Fibroblast of peridontal ligament (primary cell): Measurements from ENCODE around the gene GRIP1.

Source experiments
- DNase-seq: peaks from one replicate; pipeline ENCODE4 v3.0.0-alpha.2; 2010; ENCODE audit errors: extremely low read depth

Gene GRIP1

DNA sequence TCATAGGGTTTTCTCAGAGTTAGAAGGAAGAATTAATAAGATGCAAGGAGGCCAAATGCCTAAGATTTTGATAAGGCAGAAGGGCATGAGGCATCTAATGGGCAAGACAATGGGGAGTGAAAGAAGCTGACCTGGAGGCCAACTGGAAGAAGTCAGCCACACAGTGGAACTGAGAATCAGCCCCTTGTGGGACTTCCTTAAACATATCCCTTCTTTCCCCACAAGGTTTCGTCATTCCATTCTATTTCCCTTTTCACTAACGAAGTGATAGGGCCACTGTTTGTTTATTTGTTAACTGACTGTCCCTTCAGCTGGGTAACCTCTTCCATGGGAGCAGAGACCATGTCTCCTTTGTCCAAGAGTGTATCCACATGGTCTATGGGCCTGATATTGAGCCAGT lies 290.4 kb downstream of the GRIP1 start:
- DNase-seq = no peak

DNA sequence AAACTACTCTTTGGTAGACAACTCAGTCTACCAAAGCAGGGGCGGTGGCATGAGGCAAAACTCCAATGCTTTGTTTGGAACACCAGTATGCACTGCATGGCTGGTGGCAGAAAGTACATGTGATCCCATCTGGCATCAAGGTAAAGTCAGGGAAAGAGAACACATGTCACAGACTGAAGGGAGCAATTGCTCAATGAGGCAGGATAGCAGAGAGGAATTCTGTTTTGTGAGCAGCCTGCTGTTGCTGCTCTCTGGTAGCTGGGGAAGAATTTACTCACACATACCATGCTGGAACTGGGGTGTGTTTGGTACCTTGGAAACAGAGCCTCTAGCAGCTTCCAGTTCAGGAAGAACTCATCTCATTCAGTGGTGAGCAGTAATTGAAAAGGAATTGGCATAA lies 291.8 kb downstream of the GRIP1 start:
- DNase-seq = no peak

DNA sequence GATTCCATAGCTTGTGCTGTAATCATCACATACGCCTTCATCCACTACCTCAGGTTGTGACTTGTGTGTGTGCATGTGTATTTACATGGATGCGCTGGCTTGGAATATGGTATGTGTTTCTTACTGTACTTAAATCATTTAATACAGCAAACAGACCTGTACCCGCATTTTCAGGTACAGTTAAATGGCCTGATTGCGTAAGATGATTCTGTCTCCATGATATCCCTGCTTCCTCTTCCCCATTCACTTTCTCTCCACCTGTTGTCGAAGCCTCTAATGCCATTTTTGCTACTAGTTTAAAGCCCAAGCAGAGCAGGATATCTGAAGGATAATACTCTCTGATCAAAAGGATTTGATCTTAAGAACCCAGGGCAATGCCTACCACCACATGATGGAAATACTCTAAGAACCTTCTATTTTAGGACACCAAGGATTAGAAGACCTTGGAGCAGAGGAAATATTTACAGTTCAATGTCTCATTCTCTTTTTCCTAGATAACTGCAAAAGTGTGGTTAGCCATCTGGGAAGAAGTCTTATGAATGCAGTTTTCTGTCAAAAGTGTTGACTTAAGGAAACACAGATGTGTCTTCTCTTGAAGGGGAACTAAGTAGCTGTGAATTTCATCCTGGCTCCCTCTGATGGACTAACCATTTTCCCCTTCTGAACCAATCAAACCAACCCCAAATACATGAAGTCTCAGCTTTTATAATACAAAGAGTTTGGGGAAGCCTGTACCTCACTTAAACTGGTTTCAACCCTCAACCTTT lies 297.9 kb downstream of the GRIP1 start:
- no peak for DNase-seq

DNA sequence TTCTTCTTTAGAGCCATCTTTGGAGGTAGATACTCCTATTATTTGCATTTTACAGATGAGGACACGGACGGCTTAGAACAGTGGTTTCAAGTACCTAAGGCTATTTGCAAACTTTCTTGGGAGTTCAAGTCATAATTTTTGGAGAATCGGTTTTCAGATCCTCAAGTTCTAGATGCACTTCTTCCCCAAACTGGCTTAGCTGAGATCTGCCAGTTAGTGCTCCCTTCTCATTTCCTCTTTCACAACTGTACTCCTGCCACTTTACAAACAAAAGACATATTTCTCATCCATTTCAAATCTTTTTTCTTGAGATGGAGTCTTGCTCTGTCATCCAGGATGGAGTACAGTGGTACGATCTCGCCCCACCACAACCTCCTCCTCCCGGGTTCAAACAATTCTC lies 299.3 kb downstream of the GRIP1 start:
- no peak for DNase-seq

DNA sequence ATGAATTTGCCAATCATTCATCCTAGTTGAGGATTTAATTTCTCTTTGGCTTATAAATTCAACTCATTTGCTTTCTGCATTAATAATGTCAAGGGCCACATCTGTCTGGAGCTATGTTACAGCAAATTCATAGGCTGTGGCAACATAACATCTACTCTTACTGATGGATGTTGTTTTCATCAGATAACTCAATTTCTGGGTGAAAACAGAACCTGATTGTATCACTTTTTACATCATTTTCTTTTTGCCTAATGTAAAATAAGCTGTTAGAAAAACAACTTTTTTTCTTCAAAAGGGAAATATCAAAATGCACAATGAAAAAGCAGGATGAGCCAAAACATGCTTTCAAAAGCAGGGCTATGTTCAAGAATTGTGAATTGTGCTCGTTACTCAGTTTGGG lies 303.3 kb downstream of the GRIP1 start:
- DNase-seq = no peak

DNA sequence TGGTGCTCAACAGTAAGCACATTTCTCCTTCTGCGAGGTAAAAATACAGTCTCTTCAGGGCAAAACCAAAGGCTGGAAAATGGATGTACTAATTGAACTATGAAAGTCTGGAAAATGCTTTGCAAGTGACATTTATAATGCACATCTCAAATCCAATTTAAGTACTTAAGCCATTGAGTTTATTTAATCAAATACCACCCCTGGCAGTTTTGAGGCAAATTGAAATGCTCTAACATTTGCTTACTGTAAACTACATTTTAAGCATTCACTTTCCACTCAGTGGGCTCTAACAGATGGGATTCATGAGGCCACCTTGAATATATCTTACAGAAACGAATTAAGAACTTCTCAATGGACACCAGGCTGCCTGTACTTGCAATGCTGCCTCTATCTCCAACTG lies 306.9 kb downstream of the GRIP1 start:
- DNase-seq = no peak

DNA sequence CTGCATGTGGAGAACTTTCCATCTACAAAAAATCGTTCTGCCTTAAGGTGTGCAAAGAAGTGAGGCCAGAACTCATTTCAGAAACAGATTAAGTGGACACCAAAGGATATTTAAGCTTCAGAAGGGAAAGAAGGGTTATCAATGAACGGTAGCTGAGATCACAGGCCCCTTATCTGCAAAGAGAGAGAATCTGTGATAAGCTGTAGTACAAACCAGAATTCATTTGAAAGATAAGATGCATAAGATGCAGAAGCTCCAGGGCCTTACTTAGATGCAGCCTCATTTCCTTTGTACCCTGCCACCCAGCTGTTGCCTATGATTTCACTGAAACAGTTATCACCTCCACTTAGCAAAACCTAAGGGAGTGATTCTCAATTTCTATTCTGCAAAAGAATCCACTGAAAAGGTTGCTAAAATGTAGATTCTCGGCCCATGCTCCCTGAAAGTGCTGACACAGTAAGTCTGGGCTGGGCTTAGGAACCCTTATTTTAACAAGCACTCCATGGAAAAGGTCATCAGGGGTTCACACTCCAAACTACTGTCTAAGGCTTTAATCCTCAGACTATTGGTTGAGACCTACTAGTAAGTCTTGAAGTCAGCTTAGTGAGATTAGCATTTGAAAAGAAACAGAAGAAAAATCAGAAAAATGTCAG lies 311.7 kb downstream of the GRIP1 start:
- no peak for DNase-seq

DNA sequence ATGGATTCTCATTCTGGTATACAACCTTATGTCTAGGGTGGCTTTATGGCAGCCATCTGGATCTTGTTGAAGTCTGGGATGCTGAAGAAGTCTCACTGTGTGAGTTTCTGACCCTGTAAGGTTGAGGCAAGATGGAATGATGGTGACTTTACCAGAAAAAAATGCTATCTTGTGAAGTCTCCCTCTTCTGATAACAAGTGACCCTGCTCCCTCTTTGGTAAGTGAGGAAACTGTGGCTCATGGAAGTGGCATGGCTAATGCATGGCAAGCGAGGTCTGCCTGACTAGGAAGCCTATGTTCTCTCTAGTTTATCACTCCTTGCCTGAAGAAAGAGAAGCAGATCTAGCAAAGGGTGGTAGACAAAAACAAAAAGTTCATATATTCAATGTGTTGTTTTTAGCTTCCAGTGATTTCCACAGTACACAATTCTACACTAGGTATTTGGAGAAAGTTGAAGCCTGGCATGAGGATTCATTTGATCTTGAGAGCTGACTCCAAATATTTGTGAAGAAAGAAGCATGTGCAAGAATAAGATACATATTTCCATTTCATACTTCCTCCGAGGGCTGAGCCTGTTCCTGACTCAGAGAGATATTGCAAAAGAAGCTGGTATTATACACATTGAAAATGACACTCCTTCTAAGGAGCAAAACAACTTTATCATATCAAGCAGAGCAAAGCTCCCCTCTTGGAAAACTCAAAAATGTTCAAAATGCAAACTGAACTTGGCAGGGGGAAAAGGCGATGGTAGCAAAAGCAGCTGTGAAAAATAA lies 313.0 kb downstream of the GRIP1 start:
- no peak for DNase-seq

DNA sequence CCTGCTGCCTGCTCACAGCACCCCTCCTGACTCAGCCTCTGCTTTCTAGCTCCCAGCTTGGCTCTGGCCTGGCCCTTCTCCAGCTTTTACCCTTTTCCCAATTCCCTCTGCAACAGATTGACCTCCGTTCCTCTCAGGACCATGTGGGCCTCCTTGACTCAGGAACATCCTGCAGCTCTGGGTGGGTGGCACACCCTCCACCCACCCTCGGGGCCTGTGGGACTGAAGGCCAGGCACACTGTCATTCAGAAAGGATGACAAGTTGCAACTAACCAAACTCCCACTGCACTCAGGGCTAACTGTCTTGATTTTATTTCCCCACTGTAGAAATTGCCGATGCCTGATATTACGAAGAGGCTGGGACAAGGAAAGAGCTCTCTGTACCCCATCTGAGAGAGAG lies 317.2 kb downstream of the GRIP1 start:
- DNase-seq = no peak

DNA sequence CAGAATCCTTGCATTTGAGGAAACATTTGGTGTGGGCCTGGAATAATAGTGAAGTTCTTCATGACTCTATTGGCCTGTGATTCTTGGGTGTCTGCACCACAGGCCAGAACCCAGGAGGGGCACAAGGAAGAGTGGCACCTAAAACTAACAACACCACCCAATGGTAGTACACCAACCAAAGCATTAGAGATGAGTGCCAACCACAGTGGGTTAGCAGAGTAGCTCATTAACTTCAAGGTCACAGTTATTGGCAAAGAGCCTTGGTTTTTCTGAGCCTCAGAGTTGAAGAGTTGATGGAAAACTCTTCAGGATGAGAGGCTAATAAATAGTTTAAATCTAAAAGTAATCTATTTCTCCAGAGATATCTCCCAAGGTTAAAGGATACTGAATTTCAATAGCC lies 319.6 kb downstream of the GRIP1 start:
- no peak for DNase-seq

DNA sequence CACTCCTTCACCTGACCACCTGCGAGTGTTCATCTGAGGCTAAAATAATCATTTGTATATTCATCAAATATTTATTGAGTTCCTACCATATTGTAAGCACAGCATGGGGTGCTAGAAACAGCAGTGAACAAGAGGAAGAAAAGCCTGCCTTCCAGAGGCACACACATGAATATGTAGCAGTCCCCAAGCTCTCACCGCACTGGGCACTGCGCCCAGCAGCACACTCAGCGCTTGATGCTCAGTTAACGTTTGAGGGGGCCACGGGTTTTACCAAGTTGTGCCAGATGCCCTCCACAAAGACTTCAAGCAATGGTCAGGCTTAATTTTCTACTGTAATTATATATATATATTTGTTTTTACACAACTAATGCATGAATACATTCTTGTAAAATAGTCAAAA lies 324.6 kb downstream of the GRIP1 start:
- DNase-seq = no peak

DNA sequence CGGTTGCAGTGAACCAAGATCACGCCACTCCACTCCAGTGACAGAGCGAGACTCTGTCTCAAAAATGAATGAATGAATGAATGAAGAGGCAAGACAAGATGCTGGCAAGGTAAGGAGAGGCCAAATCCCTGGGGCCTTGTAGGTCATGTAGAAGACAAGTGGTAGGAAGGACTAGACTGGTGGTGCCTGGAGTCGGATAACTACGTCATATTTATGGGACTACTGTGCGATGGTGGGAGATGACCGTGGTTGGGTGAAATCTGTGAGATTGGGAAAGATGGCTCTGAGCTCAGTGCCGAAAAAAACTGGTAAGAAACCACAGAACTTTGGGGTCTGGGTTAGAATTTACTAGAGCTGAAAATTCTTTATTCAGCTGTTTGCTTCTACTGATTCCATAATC lies 326.0 kb downstream of the GRIP1 start:
- no peak for DNase-seq

DNA sequence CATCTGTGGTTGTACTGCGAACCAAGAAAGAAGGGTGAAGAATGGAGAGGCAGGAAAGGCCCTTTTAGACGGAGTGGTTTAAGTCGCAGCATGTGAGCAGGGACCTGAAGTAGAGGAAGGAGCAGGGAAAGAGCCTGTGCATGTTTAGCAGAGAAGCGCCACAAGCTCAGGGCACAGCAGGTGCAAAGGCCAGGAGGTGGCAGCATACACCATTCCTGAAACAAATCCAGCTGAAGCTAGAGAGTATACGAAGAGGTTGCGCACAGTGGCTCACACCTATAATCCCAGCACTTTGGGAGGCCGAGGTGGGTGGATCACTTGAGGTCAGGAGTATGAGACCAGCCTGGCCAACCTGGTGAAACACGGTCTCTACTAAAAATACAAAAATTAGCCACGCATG lies 326.7 kb downstream of the GRIP1 start:
- peak; percentile 8 for DNase-seq

DNA sequence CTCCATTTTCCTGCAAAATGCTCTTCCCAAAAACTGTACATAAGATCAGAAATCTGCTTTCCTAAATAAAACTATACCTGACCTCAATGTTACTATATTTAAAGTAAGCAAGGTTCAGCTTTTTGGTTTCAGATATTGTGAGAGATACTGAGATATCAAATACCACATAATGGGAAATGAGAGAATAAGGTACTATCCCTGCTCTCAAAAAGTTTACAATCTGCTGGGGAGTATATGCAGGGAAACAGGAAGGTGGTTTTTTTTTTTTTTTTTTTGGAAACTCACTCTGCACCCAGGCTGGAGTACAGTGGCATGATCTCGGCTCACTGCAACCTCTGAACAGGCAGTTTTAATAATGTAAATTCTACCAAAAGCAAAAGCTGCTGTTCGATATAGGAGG lies 327.6 kb downstream of the GRIP1 start:
- no peak for DNase-seq

DNA sequence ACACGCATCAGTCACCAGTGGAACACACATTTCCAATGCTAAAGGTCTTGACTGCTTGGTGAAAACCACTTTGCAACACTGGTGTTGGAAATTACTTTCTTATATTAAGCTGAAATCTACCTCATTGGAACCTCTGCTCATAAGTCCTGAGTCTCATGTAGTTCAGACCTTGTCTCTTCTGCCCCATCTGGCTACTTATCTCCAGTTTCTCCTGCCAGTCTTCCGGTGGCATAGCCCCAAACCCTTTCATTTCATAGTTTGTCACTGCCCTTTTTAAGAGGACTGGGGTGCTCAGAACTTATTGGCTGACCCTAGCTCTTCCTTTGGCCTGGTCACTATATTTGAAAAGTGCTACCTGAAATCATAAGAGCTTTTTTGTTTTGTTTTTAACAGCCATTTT lies 332.9 kb downstream of the GRIP1 start:
- no peak for DNase-seq

DNA sequence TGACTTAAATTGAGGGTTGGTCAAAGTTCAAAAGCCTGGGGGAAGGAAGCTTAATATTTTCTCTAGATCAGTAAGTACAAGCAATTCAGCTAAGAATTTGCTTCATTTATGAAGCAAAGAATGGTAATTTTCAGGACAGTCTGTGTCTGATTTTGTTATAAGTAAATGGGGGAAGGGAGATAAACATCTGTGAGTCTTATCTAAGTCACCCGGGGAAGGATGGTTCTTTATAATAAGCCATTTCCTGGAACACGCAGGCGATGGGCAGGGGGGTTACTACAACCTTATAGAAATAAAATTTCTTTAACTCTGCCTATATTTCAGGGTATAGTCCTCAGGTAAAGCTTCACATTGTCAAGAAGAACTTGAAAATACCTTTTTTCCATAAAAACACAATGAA lies 333.7 kb downstream of the GRIP1 start:
- DNase-seq = no peak

DNA sequence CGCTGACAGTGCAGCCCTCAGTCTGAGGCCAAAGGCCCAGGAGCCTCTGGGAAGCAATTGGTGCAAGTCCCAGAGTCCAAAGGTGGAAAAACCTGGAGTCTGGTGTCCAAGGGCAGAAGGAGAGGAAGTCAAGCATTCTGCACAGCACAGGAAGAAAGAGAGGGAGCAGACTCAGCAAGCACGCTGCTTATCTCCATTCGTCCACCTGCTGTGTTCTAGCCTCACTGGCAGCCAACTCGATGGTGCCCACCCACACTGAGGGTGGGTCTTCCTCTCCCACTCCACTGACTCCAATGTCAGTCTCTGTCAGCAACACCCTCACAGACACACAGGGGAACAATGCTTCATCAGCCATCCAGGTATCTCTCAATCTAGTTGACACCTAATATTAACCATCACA lies 337.8 kb downstream of the GRIP1 start:
- DNase-seq = no peak

DNA sequence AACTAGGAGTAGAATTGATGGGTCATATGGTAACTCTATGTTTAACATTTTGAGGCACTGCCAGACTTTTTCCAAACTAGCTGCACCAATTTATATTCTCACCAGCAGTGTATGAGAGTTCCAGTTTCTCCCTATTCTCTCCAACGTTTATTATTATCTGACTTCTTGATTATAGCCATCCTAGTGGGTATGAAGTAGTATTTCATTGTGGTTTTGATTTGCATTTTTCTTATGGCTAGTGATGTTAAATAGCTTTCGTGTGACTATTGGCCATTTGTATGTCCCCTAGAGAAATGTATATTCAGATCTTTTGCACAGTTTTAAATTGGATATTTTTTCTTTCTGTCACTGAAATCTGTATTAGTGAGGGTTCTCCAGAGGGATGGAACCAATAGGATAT lies 338.7 kb downstream of the GRIP1 start:
- DNase-seq = no peak

DNA sequence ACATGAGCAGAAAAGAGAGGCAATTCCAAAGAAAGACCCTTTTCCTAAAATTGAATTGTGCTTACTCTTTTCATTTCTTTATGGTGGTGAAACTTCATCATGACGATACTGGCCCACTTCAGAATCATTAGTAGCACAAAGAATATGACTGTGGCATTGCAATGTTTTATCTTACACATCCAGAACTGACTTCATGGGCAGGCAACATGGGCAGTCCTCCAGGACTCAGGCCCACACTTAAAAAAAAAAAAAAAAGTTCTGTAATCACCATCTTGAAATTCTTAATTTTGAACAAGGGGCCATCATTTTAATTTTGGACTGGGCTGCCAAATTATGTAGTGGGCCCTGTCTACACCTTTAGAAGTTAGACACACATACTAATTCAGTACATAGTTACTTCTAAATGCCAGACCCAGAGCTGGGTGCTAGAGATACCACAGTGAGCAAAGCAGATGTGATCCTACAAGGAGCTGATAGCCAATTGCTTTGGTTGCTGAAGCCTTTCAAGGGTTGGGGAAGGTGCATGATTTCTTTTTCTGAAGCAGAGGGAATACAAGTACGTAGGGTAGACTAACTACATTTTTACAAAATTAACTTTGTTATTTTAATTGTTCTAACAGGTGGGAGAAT lies 341.4 kb downstream of the GRIP1 start:
- no peak for DNase-seq

DNA sequence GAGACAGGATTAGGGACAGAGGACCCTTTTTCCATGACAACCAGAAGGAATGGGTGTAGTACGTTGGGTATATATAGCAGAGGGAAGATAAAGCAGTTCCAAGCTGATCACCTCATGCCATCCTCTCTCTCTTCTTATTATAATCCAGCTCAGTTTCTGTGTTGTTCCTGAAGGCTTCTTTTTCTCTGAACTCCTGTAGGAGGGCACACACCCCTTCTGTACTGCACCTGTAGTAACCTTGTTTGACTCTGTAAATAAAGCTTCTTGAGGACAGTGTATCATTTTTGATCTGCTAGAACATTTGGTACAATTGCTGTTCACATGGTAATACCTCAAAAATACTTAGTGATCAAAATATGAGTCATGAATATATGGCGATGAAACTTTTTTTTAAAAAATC lies 343.1 kb downstream of the GRIP1 start:
- no peak for DNase-seq

DNA sequence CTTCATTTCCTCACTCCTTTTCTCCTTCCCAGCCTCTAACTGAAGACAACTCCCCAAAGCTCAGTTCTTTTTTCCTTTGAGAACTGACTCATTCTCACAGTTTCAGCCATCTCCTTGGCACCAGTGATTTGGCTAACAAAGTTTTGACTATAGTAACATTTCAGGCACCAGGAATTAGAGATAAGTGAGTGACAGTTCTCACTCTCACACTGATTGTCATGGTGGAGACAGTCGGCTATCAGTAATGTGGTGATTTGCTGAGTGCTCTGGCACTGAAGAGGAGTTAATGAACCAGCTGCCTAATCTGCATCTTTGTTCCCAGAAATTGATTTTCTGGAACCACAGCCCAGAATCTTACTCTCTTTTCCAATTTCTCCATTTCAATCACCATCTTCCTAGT lies 347.1 kb downstream of the GRIP1 start:
- no peak for DNase-seq

DNA sequence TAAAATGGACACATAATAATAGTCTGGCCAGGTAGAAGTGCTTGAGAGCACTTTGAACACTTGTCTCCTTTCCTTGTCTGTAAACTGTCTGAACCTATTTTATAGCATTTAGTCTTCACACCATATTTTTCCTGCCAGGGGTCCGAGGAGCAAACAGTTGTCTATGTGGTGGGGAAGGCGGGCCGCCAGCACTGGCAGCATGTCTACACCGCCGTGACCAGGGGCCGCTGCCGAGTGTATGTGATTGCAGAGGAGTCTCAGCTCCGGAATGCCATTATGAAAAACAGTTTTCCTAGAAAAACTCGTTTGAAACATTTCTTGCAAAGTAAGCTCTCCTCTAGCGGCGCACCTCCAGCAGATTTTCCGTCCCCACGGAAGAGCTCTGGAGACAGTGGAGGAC lies 347.9 kb downstream of the GRIP1 start:
- no peak for DNase-seq

DNA sequence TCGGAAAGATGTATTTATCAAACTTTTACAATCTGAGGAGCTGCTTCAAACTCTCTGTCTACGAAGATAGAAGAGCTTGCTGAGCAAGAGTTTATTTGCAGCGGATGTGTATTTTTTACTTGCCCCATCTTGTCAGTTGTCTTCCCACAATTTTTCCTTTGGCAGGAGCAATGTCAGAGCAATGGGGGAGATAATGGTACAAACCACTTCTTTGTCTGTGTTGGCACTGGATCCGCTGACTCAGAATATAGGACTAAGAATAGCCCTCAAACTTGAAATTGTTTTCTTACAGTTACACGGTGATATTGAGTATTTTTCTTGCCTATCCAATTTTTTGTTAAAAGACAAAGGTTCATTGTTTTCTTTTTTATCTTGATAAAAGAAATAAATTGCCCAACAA lies 348.9 kb downstream of the GRIP1 start:
- peak; percentile 23 for DNase-seq
